Measurements from ENCODE around the gene PLCB4.

DNA sequence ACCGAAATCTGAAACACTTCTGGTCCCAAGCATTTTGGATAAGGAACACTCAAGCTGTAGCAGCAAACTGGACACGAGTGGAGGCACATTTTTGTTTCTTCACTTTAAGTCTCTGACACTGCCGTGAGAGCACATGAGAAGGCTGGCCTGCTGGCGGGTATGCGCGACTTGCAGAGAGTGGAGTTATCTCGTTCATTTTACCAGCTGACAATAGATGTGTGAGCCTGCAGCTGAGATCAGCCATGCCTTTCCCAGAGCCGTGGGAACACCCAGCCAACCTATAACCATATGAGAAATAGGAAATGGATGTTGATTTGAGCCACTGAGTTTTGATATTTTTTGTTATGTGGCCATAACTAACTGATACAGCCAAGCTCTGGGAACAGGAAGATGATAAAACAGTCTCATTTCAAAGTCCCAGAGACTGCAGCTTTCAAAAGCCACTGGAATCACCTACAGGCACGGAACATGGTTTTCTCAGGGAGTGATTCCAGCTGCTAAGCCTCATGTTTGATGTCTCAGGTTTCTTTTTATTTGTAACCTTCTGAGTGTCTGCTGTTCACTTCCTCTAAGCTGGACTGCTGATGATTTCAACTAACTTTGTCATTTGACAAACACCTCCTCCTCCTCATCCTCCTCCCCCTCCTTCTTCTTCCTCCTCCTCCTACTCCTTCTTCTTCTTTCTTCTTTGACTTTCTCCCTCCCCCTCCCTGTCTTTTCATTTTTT, 416.9 kb downstream of the PLCB4 start:
- TF ChIP-seq, protein P1, sequence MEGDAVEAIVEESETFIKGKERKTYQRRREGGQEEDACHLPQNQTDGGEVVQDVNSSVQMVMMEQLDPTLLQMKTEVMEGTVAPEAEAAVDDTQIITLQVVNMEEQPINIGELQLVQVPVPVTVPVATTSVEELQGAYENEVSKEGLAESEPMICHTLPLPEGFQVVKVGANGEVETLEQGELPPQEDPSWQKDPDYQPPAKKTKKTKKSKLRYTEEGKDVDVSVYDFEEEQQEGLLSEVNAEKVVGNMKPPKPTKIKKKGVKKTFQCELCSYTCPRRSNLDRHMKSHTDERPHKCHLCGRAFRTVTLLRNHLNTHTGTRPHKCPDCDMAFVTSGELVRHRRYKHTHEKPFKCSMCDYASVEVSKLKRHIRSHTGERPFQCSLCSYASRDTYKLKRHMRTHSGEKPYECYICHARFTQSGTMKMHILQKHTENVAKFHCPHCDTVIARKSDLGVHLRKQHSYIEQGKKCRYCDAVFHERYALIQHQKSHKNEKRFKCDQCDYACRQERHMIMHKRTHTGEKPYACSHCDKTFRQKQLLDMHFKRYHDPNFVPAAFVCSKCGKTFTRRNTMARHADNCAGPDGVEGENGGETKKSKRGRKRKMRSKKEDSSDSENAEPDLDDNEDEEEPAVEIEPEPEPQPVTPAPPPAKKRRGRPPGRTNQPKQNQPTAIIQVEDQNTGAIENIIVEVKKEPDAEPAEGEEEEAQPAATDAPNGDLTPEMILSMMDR (IDR thresholded peaks at IDR 0.05 in 4 of 5, conservative IDR thresholded peaks at IDR 0.05 in 1 of 5), result no peak
- TF ChIP-seq POLR2A (IDR thresholded peaks at IDR 0.05), result no peak

All from gastrocnemius medialis (tissue), 4 donors.